HuH-7 (cell line): ENCODE measurements around the gene KAT2A.

Experiments
- DNase-seq: peaks from one replicate; pipeline ENCODE4 v3.0.0; 2011; ENCODE audit warnings: low spot score

Gene KAT2A

GRCh38 chr17:42135664-42136653 is 14.8 kb upstream of the KAT2A start:
- DNase-seq, result peak; percentile 71

DNA sequence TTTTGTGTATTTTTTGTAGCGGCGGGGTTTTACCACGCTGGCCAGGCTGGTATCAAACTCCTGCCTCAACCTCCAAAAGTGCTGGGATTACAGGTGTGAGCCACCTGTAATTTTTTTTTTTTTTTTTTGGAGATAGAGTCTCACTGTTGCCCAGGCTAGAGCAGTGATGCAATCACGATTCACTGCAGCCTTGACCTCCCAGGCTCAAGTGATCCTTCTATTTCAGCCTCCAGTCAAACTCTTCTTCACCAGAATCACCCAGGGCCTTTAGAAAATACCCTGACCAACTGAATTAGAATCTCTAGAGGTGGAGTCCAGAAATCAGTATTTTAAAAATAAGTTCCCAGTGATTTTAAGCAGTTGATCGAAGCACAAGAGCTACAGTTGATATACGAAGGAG is 14.0 kb upstream of the KAT2A start:
- no peak for DNase-seq

GRCh38 chr17:42133461-42134041 is 12.4 kb upstream of the KAT2A start:
- no peak for DNase-seq

DNA sequence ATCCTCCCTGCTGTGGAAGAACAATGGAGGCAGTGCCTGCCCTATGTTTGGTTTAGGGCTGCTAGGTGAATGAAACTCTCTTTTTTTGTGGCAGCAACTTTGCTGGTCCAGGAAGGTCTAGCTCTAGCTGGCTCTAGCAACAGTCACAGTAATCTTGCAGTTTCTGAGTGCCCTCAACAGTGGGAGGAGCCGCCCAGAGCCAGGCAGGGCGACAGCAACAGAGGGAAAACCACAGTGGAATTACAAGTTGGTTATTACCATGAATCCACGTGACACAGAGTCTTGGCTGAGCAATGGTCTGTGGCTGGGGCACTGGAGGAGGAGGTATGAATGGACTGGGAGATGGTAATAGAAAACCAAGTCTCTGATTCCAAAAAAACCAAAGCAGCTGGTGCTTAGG is 11.8 kb upstream of the KAT2A start:
- no peak for DNase-seq

- DNase-seq, result no peak
Measured at GRCh38 chr17:42131981-42132432, 10.8 kb upstream of the KAT2A start.

- DNase-seq, result no peak
Measured at GRCh38 chr17:42131232-42131631, 10.1 kb upstream of the KAT2A start.

- no peak for DNase-seq
Measured at GRCh38 chr17:42130310-42130936, 9.3 kb upstream of the KAT2A start.

- no peak for DNase-seq
Measured at GRCh38 chr17:42129109-42129837, 8.1 kb upstream of the KAT2A start.

- no peak for DNase-seq
Measured at GRCh38 chr17:42127414-42127813, 6.2 kb upstream of the KAT2A start.

- no peak for DNase-seq
Measured at GRCh38 chr17:42126836-42127235, 5.7 kb upstream of the KAT2A start.

- no peak for DNase-seq
Measured at GRCh38 chr17:42125565-42125964, 4.4 kb upstream of the KAT2A start.

GRCh38 chr17:42124256-42124655 is 3.1 kb upstream of the KAT2A start:
- DNase-seq, result no peak

- no peak for DNase-seq
Measured at GRCh38 chr17:42122371-42123303, 1.5 kb upstream of the KAT2A start, which contains the start of gene HSPB9. TSS of gene HSPB9 (plus strand) at chr17:42122804. CDS start at chr17:42122851, 47 bp downstream.

DNA sequence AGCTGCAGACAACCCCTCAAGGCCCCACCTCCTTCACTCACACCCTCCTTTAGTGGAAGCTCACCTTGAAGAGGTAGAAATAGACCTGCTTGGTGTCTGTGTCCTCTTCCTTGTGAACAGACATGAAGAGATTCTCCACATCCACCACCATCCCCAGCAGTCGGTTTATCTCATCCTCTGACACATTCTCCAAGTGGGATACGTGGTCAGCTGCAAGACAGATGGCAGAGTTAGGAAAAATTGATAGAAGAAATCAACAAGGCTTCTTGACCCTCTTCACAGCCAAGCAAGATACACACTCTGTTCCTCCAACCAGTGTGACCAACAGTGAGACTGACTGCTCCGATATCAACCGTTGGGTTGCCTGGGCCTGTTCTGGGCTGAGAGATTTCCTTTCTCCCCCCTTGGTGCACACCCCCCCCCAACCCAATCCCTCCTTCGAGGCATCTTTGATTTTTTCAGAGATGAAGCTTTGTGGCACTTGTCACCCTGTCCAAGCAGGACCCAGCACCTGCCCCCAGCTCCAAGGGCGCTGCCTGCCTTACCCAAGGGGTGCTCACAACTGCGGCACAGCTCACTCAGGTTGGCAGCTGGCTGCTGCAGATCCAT is 902 bp downstream of the KAT2A start:
- no peak for DNase-seq

DNA sequence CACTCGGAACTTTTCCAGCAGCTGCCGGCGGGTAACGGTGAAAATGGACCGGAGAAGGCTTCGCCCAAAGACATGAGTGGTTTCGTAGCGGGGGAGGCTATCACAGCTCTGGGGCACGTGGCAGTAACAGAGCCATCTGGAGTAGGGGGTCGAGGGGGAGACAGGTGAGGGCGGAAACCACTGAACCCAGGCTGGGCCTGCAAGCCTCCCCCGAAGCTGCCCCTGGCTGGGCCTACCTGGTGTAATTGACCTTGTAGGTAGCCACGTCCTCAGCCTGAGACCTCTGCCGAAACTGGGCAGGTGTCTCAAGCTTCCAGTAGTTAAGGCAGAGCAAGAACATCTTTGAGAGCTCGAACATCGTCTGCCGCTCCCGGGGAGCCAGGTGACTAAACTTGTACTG is 1.9 kb downstream of the KAT2A start:
- DNase-seq, result no peak

- peak; percentile 86 for DNase-seq
Measured at GRCh38 chr17:42118545-42118944, 2.6 kb downstream of the KAT2A start.

GRCh38 chr17:42118126-42118510 is 3.0 kb downstream of the KAT2A start:
- no peak for DNase-seq

DNA sequence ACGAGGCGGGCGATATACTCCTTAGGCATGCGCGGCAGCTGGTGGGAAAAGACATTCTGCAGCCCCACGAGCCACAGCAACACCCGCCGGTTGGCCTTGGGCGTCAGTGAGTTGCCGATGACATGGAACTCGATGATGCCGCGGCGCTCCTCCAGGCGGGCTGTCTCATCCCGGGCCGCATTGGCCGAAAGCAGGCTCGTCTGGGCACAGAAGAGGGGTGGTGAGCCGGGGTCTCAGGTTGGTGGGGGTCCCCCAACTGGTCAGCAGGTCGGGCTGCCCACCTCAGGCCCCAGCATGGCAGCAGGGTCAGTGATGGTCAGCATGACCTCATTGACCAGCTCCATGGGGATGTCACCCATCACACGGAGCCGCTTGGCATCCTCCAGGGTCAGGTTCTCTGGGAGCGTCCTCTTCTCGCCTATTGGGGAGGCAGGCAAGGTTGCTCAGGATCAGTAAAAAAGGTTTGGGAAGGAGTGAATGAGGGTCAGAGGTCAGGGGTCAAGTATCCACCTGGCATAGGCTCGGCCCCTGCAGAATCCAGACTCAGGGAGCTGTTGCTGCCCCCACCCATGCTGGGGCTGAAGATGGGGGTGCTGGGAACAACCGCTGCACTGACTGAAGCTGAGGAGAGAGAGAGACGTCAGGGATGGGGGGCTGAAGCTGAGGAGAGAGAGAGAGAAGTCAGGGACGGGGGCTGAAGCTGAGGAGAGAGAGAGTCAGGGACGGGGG is 3.6 kb downstream of the KAT2A start:
- no peak for DNase-seq

- DNase-seq, result peak; percentile 92
Measured at GRCh38 chr17:42116705-42117396, 4.3 kb downstream of the KAT2A start.
